ENCODE data around the gene AVEN.

AVEN gene

GRCh38 chr15:33844597-33844996 lies 194.4 kb downstream of the AVEN start:
- Histone ChIP-seq H3K4me3 (no peak overlapping the region), H3K27ac (no peak overlapping the region)
- DNase-seq (ENCODE audit: low spot score) = no peak
- TF ChIP-seq CTCF (IDR thresholded peaks at IDR 0.05) = no peak

- H3K27ac ChIP-seq = no peak overlapping the region
- DNase-seq (ENCODE audit: low spot score) = no peak
These were observed 194.8 kb downstream of the AVEN start for GRCh38 chr15:33844186-33844585.

GRCh38 chr15:33840615-33841014 lies 198.4 kb downstream of the AVEN start:
- TF ChIP-seq CTCF (IDR thresholded peaks at IDR 0.05) = no peak
- no peak for DNase-seq (ENCODE audit: low spot score)
- H3K4me3 ChIP-seq = no peak overlapping the region

More at GRCh38 chr15:33844186-33844585, 194.8 kb downstream of the AVEN start:
- H3K4me3 ChIP-seq = no peak overlapping the region
- no peak for TF ChIP-seq CTCF (IDR thresholded peaks at IDR 0.05)

GRCh38 chr15:33839540-33839939 lies 199.5 kb downstream of the AVEN start:
- H3K4me3 ChIP-seq = no peak overlapping the region
- DNase-seq (ENCODE audit: low spot score) = no peak
- no peak for TF ChIP-seq CTCF (IDR thresholded peaks at IDR 0.05)

More at GRCh38 chr15:33840615-33841014, 198.4 kb downstream of the AVEN start:
- H3K27ac ChIP-seq = no peak overlapping the region

GRCh38 chr15:33837294-33837693 lies 201.7 kb downstream of the AVEN start:
- no peak for TF ChIP-seq CTCF (IDR thresholded peaks at IDR 0.05)
- DNase-seq (ENCODE audit: low spot score) = no peak
- Histone ChIP-seq H3K4me3 (no peak overlapping the region), H3K27ac (no peak overlapping the region)

More at GRCh38 chr15:33839540-33839939, 199.5 kb downstream of the AVEN start:
- no peak overlapping the region for H3K27ac ChIP-seq

- no peak for DNase-seq (ENCODE audit: low spot score)
- Histone ChIP-seq H3K27ac (no peak overlapping the region), H3K4me3 (no peak overlapping the region)
- TF ChIP-seq CTCF (IDR thresholded peaks at IDR 0.05) = no peak
These were observed 203.9 kb downstream of the AVEN start for GRCh38 chr15:33834892-33835743.

GRCh38 chr15:33831646-33832045 lies 207.4 kb downstream of the AVEN start:
- no peak for DNase-seq (ENCODE audit: low spot score)
- TF ChIP-seq CTCF (IDR thresholded peaks at IDR 0.05) = no peak
- no peak overlapping the region for H3K27ac ChIP-seq
- no peak overlapping the region for H3K4me3 ChIP-seq
